Dermis lymphatic vessel endothelial cell (primary cell): Measurements from ENCODE around the gene DCN. TPM values are rescaled to one million over a fixed set of nuclear protein-coding genes. Genes with fewer than 3 reads are reported as not detected.

Experiments used
- total RNA-seq: library from RNA; depleted of rRNA; stranded (reverse); fragments of >200 nt; gene quantifications from 2 replicates; pipeline ENCODE4 v1.2.1, GENCODE V29; 2014

The DCN gene, protein sequence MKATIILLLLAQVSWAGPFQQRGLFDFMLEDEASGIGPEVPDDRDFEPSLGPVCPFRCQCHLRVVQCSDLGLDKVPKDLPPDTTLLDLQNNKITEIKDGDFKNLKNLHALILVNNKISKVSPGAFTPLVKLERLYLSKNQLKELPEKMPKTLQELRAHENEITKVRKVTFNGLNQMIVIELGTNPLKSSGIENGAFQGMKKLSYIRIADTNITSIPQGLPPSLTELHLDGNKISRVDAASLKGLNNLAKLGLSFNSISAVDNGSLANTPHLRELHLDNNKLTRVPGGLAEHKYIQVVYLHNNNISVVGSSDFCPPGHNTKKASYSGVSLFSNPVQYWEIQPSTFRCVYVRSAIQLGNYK
- total RNA-seq, result 0.11 TPM in 1 of 2 replicates, not detected in the other

DNA sequence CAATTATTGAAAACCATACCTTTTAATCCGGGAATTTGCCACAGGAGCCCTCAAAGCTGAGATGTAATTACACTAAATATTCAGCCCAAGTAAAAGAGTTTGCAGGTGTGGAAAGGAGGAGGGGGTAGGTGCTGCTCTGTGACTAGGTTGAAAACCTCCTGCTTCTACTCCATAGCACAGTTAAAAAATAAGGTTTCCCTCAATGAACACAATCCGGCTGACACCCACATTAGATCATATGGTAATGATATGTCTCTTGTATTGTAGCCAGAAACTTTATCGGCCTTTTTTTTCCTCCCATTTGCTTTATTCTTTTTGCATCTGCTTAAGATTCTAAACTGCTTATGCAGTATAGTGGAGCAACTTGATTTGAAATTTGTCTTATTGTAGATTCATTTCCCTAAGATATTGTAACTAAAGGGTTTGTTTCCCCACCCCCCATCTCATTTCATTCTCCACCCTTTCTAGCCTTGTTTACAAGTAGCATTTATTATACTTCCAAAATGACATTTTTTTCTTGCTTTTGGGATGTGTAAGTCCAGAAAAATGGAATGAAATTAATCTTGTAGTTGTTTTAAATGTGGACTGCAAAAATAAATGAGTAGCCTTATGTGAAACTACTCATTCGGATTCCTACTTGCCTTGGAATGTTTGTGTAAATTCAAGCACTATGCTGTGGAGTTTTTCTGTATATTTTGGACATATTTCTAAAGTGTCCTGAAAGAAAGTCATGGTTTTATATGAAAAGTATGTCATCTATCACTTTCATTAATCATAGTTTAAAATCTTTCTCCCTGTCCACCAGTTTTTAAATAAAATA lies at the start of gene DCN:
TSS of gene DCN (minus strand) at position 182 of the 820 bp plus-strand sequence. CDS start 4,265 bp downstream, outside the sequence.

DNA sequence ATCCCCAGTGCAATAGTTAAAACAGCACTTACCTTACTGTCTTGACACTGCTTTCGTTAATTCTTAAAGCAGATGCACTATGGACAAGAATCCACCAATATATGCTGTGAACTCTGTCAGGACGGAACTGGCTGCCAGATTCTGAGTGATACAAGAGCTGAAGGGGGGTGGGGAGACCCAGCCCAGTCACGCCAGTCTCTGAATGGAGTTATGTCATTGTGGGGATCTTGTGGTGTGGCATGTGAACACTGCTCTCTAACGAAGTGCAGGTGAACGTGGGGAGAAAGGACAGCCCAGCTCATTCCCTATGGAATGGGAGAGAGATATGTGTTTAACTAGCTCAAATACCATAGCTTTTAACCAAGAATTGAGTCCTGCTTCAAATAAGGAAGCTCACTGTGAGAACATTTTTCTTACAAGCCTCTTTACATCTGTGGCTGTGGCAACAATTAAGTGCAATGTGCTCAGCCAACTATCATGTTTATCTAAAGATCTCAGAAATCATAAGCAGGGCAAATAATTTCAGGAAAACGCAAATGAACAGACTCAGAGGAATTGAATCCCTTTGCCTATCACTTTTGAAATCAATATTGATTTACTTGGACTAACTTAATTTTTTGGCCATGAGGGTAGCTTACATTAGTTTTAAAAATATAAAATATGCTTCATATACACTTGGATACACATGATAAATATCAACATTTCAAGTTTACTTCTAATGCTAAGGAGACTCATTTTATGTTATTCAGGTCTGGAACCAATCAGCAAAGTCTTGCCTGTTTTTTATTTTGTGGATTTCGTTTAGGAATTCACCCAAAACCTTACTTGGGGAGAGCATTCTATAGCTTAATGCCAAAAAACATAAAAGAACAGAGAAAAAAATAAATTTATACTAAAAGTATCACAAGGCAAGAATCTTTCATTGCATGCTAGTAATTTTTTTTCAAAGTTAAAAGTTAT lies 71.0 kb downstream of the DCN start, which contains the start of gene LUM:
TSS of gene LUM (minus strand) at position 129 of the 960 bp plus-strand sequence. CDS start 2,515 bp downstream, outside the sequence.

Other genes with a start within 250 kb of the DCN start
- not detected in 2 replicates for gene CCER1, start 227.6 kb downstream of the DCN start, total RNA-seq
- gene EPYC, start 177.8 kb downstream of the DCN start, total RNA-seq, result not detected in 2 replicates
- gene KERA, start 124.8 kb downstream of the DCN start, total RNA-seq, result not detected in 2 replicates
- not detected in 2 replicates for gene LUM, start 71.3 kb downstream of the DCN start, total RNA-seq